Measurements from ENCODE around the gene EXD1. TPM values are rescaled to one million over a fixed set of nuclear protein-coding genes. Genes with fewer than 3 reads are reported as not detected.
"Not testable (repeated sequence)": the region's sequence is repeated elsewhere in the genome, so short reads cannot be mapped to it uniquely, and the experiment has no call there.

EXD1 gene
- total RNA-seq, 4 donors from 2014 or later, result not detected

DNA sequence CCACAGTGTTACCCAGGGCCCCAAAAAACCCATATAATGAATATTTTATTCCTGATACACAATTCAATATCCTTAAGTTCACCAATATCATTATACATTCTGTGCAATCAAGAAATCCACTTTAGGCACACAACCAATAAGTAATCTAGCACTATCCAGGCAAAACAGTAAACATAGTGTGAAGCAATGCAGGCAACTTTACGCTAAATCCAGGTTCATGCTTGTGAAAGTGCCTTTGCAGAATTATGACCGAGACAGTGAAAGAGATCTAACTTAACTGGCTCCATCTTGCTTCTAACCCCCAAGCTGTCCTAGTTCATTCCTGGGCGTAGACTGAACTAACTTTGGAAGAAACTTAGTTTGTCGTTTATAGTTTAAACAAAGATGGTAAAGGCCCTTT is 80.3 kb downstream of the EXD1 start:
- Histone ChIP-seq H3K9me3 (no peaks in the 10 kb centered on the region), H3K27ac (no peak overlapping the region), H3K27me3 (peaks cover 4% of the 10 kb centered on the region), H3K4me3 (no peak overlapping the region), H3K36me3 (no peaks in the 10 kb centered on the region), H3K4me1 (no peaks in the 10 kb centered on the region)
- no peak for ATAC-seq
- TF ChIP-seq CTCF (IDR thresholded peaks at IDR 0.05) (no peak), EP300 (IDR thresholded peaks at IDR 0.05) (no peak), POLR2A (IDR thresholded peaks at IDR 0.05) (no peak), POLR2AphosphoS5 (IDR thresholded peaks at IDR 0.05) (no peak)
- 67 to 90% methylated on average over 3 to 4 of the region's 4 CpGs for WGBS, 2 donors (ENCODE audit: low coverage in 1 of 2)

- TF ChIP-seq EP300 (IDR thresholded peaks at IDR 0.05) (no peak), CTCF (IDR thresholded peaks at IDR 0.05) (no peak), POLR2A (IDR thresholded peaks at IDR 0.05) (no peak), POLR2AphosphoS5 (IDR thresholded peaks at IDR 0.05) (no peak)
- Histone ChIP-seq H3K27me3 (peaks cover 4% of the 10 kb centered on the region), H3K27ac (no peak overlapping the region), H3K4me1 (no peaks in the 10 kb centered on the region), H3K36me3 (no peaks in the 10 kb centered on the region), H3K4me3 (no peak overlapping the region), H3K9me3 (no peaks in the 10 kb centered on the region)
- WGBS, 2 donors (ENCODE audit: low coverage in 1 of 2), result 14 to 75% methylated on average over 1 to 2 of the region's 2 CpGs
- ATAC-seq, result no peak
These were observed 82.5 kb downstream of the EXD1 start for GRCh38 chr15:41148065-41148464.

- WGBS, 2 donors (ENCODE audit: low coverage in 1 of 2), result 76 to 90% methylated on average over 2 to 5 of the region's 5 CpGs
- TF ChIP-seq EP300 (IDR thresholded peaks at IDR 0.05) (no peak), POLR2AphosphoS5 (IDR thresholded peaks at IDR 0.05) (no peak), POLR2A (IDR thresholded peaks at IDR 0.05) (no peak), CTCF (IDR thresholded peaks at IDR 0.05) (no peak)
- Histone ChIP-seq H3K36me3 (no peaks in the 10 kb centered on the region), H3K9me3 (no peaks in the 10 kb centered on the region), H3K4me1 (no peaks in the 10 kb centered on the region), H3K27ac (no peak overlapping the region), H3K4me3 (no peak overlapping the region), H3K27me3 (no peaks in the 10 kb centered on the region)
- no peak for ATAC-seq
These were observed 90.9 kb downstream of the EXD1 start for GRCh38 chr15:41139619-41140018.

DNA sequence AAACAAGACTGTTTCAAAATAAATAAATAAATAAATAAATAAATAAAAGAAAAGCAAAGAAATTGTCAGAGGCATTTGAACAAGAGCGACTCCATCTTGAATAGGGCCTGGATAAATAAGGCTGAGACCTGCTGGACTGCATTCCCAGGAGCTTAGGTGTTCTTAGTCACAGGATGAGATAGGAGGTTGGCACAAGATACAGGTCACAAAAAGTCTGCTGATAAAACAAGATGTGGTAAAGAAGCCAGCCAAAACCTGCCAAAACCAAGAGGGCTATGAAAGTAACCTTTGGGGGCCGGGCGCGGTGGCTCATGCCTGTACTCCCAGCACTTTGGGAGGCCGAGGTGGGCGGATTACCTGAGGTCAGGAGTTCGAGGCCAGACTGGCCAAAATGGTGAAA is 91.4 kb downstream of the EXD1 start:
- not testable (repeated sequence) for H3K4me3 ChIP-seq, H3K9me3 ChIP-seq, H3K27ac ChIP-seq, H3K27me3 ChIP-seq, ATAC-seq, H3K36me3 ChIP-seq, H3K4me1 ChIP-seq
- 83 to 100% methylated on average over 1 to 2 of the region's 7 CpGs for WGBS, 2 donors (ENCODE audit: low coverage in 1 of 2)

DNA sequence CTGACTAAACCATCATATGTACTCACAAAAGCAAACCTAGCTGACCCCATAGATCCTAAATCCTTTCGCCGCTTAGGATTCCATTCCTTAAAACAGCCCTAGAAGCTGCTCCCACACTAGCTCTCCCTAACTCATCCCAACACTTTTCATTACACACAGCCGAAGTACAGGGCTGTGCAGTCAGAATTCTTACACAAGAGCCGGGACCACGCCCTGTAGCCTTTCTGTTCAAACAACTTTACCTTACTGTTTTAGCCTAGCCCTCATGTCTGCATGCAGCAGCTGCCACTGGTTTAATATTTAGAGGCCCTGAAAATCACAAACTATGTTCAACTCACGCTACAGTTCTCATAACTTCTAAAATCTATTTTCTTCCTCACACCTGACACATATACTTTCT is 95.0 kb downstream of the EXD1 start:
- H3K4me3 ChIP-seq, ATAC-seq, H3K36me3 ChIP-seq, H3K4me1 ChIP-seq, H3K27ac ChIP-seq, H3K27me3 ChIP-seq: not testable (repeated sequence)
- peaks cover 0 to 11% (median 0%) of the 10 kb centered on the region in 3 donors for H3K9me3 ChIP-seq
- 91 to 92% methylated on average over 5 to 6 of the region's 6 CpGs for WGBS, 2 donors (ENCODE audit: low coverage in 1 of 2)

GRCh38 chr15:41133454-41133853 is 97.1 kb downstream of the EXD1 start:
- no peaks in the 10 kb centered on the region for H3K4me1 ChIP-seq
- no peak for TF ChIP-seq POLR2A (IDR thresholded peaks at IDR 0.05)
- no peak for TF ChIP-seq EP300 (IDR thresholded peaks at IDR 0.05)
- TF ChIP-seq CTCF (IDR thresholded peaks at IDR 0.05), result no peak
- TF ChIP-seq POLR2AphosphoS5 (IDR thresholded peaks at IDR 0.05), result no peak

More at GRCh38 chr15:41133454-41133853, 97.1 kb downstream of the EXD1 start:
- H3K9me3 ChIP-seq, result peaks cover 0 to 13% (median 0%) of the 10 kb centered on the region in 3 donors
- no peak for ATAC-seq
- H3K4me3 ChIP-seq, result no peak overlapping the region
- H3K36me3 ChIP-seq, result no peaks in the 10 kb centered on the region
- 73 to 89% methylated on average over 2 to 8 of the region's 10 CpGs for WGBS, 2 donors (ENCODE audit: low coverage in 1 of 2)
- H3K27ac ChIP-seq, result no peak overlapping the region
- no peaks in the 10 kb centered on the region for H3K27me3 ChIP-seq

Other genes starting within 250 kb of the EXD1 start
- gene INO80, start 114.5 kb downstream of the EXD1 start, total RNA-seq, result 10 to 100 TPM; 18.0 to 61.3 (median 32.2) TPM
- gene CHP1, start 511 bp upstream of the EXD1 start, total RNA-seq, result 100 to 1,000 TPM; 102 to 127 (median 112) TPM
- gene OIP5, start 101.8 kb upstream of the EXD1 start, total RNA-seq, result under 1 TPM in 2 of 4 donors, not detected in 2; 0.40 to 0.49 TPM
- 1 to 10 TPM in 3 of 4 donors, under 1 TPM in 1; 0.47 to 4.6 (median 3.4) TPM for gene NUSAP1, start 102.1 kb upstream of the EXD1 start, total RNA-seq
- 10 to 100 TPM; 19.9 to 34.1 (median 25.7) TPM for gene NDUFAF1, start 171.7 kb upstream of the EXD1 start, total RNA-seq
- 10 to 100 TPM; 31.9 to 53.2 (median 34.8) TPM for gene RTF1, start 186.3 kb upstream of the EXD1 start, total RNA-seq